ENCODE results near the gene RASAL1.

DNA sequence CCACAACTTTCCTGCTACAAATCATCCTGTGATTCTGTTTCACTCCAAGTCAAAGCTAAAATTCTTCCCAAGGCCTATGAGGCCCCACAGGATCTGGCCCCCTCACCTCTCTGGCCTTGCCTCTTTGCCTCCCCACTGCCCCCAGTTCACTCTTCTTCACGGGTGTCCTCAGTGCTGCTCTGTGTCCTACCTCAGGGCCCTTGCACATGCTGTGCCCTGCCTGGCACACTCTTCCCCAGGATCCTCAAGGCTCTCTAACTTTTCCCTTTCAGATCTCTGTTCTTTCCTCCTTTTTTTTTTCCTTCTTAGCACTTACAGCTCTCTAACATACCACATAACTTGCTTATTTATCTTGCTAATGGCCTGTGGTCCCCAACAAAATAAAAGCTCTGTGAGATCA, 29.2 kb downstream of the RASAL1 start:
- TF ChIP-seq, protein P1, sequence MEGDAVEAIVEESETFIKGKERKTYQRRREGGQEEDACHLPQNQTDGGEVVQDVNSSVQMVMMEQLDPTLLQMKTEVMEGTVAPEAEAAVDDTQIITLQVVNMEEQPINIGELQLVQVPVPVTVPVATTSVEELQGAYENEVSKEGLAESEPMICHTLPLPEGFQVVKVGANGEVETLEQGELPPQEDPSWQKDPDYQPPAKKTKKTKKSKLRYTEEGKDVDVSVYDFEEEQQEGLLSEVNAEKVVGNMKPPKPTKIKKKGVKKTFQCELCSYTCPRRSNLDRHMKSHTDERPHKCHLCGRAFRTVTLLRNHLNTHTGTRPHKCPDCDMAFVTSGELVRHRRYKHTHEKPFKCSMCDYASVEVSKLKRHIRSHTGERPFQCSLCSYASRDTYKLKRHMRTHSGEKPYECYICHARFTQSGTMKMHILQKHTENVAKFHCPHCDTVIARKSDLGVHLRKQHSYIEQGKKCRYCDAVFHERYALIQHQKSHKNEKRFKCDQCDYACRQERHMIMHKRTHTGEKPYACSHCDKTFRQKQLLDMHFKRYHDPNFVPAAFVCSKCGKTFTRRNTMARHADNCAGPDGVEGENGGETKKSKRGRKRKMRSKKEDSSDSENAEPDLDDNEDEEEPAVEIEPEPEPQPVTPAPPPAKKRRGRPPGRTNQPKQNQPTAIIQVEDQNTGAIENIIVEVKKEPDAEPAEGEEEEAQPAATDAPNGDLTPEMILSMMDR (conservative IDR thresholded peaks at IDR 0.05 in 1 of 2, IDR thresholded peaks at IDR 0.05 in 1 of 2; ENCODE audit: extremely low read depth in 1 of 2, insufficient read depth in 1 of 2, low read depth in 1 of 2, low read length in 2 of 2) = no peak
- no peak for TF ChIP-seq EZH2 (IDR thresholded peaks at IDR 0.05; ENCODE audit: borderline replicate concordance, low read length)
